HTR-8/SVneo (cell line): Measurements from ENCODE around the gene BTBD1.

Source experiments
- DNase-seq: peaks from one replicate; pipeline ENCODE4 v3.0.0; 2011; ENCODE audit warnings: low spot score, mixed read lengths; ENCODE audit not compliant: insufficient read length
- FAIRE-seq: peaks from 2 replicates; lab custom pipeline; 2011; peaks lifted over from hg19 to GRCh38; lab: Jason Lieb, UNC

The BTBD1 gene

DNA sequence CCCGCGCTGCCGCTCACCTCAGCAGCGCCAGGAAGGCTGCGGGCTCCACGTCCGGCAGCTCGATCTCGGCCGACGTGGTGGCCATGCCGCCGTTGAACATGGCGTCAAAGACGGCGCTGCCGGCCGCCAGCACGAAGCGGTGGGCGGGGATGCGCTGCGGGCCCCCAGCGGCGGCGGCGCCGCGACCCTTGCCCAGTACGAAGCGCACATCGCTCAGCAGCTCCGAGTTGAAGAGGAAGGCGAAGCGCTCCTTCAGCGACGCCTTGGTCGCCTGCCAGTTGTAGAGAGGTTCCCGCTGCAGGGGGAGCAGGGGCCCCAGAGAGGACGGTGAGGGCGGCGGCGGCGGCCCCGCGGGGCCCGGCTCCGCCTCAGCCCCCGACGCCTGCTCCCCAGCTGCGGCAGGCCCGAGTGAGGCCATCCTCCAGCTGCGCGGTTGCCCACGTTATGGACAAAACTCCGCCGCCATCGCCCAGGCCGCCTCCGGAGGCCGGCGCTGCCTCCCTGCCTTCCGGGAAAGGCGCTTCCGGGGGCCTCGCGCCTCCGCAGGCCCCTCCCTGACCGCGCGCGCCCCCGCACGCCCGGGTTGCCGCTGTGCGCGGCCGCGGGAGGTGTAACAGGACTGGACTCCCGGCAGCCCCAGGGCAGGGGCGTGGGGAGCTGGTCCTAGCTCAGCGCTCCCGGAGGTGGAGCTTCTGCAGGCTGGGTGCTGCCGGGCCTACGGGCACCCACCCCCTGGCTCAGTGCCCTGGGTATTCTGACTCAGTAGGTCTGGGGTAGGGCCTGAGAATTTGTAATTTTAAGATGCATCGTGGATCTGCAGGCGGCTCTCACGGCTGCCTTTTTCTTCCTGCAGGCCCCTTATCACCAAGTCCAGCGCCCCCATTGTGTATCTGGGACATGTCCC is at the start of gene BTBD1:
BTBD1 (minus strand) TSS at position 519 of the 904 bp plus-strand sequence; CDS start at position 418, 101 bp downstream.
- peak; percentile 26 for FAIRE-seq
- DNase-seq, result peak; percentile 97

- DNase-seq (no peak), FAIRE-seq (no peak)
Measured at GRCh38 chr15:83115831-83116565, 48.9 kb upstream of the BTBD1 start.

GRCh38 chr15:83115410-83115809 is 48.4 kb upstream of the BTBD1 start:
- FAIRE-seq (no peak), DNase-seq (no peak)

- FAIRE-seq (no peak), DNase-seq (no peak)
Measured at GRCh38 chr15:83114856-83115255, 47.8 kb upstream of the BTBD1 start.

- no peak for DNase-seq
- FAIRE-seq, result no peak
Measured at GRCh38 chr15:83113881-83114674, 47.0 kb upstream of the BTBD1 start.

GRCh38 chr15:83112956-83113299 is 45.9 kb upstream of the BTBD1 start:
- FAIRE-seq (no peak), DNase-seq (no peak)

DNA sequence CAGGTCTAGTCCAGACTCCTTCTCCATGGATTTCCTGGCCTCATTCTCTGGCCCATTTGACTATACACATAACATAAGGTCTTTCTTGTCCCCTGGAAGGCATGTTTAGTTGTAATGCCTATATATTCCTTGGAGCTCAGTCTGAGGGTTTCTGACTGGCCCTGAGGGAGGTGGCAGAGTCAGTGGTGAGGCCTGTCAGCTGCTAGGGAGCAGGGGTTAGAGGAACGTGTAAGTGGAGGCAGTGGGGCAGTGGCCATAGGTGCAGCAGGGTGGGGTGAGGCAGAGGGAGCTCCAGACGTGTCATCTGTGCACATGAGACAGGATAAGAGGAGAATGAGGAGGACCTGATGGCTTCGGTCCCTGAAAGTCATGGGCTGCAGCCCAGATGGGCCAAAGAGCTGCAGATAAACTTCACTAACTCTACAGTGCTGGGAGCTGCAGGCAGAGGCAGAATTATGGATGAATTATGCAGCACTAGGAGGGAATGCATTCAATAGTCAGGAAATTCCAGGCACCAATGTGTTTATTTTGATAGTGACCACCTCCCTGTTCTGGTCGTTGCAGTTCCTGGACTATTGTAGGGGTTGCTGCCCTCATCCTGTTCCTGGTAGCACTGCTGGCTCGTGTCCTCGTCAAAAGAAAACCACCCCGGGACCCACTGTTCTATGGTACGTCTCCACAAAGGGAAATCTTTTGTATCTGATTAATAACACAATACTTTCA is 45.3 kb upstream of the BTBD1 start:
- DNase-seq, result peak; percentile 41
- FAIRE-seq, result no peak

DNA sequence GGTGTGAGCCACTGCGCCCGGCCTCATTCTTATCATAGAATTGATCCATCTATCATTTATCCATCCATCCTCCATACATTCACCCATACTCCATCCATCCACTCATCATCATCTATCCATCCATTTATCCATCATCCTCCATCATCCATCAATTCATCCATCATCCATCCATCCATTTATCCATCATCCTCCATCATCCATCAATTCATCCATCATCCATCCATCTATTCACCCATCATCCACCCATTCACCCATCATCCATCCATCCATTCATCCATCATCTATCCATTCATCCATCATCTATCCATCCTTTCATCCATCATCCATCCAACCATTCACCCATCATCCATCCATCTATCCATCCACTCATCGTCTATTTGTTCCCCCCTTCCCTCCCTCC is 44.1 kb upstream of the BTBD1 start:
- DNase-seq (no peak), FAIRE-seq (peak; percentile 48)

- DNase-seq, result no peak
- FAIRE-seq, result no peak
Measured at GRCh38 chr15:83110381-83110780, 43.3 kb upstream of the BTBD1 start.

GRCh38 chr15:83109532-83109931 is 42.5 kb upstream of the BTBD1 start:
- DNase-seq (no peak), FAIRE-seq (no peak)

DNA sequence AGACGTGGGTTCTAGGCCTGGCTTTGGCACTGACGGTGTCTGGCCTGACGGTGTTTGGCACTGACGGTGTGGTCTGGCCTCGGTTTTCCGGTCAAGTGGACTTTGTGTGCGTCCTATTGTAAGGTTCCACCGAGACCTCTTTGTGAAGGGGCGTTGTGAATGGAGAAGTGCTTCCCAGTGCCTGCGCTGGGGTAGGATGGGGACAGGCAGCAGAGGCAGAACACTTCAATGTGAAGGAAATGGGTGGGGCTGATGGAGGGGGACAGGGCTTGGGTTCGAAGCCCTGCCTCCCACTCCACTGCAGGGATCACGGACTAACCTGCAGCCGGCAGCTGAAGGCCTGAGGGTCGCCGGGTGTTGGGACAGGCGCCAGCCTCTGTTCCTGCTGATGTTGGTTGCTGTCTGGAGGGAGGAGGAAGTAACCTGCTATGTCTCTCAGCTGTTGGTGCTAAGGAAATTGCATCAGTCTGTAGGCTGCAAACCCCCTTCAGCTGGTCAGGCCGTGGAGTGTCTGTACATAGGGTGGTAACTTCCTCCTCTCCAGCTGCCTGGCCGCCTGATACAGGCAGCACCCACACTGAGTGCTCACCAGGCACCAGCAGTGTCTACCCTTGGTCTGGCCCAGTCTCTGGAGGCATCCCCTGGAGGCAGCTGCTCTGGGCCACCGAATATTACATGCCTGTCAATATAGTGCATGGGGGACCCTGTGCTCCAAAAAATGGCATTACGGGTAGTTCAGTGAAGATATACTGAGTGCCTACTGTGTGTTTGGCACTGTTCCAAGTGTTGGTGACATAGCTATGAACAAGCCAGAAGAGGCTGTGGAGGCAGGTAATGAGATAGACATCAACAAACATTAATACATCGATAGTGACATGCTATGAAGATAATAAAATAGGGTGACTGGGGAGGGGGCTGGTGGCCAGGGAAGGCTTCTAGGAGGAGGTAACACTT is 41.5 kb upstream of the BTBD1 start:
- FAIRE-seq (no peak), DNase-seq (peak; percentile 28)

DNA sequence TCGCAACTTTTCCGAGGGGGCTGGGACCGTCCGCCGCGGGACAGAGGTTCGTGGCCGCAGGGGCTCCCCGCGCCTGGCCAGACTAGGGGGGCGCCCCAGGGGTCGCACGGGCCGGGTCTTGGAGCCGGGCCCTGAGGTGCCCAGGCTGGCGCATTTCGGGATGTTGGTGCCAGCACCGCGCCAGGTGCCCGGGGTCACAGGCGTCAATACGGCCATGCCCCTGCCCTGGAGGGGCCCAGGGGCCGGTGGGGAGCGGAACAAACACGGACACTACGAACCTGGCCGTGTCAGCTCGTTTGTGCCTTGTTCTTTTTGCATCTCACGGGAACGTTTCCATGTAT is 40.8 kb upstream of the BTBD1 start:
- no peak for FAIRE-seq
- DNase-seq, result no peak

GRCh38 chr15:83106994-83107840 is 40.2 kb upstream of the BTBD1 start, which contains the start of gene TM6SF1:
TSS of gene TM6SF1 (plus strand) at chr15:83107645. CDS start at chr15:83107681, 36 bp downstream.
- peak; percentile 42 for FAIRE-seq
- peak; percentile 24 for DNase-seq

DNA sequence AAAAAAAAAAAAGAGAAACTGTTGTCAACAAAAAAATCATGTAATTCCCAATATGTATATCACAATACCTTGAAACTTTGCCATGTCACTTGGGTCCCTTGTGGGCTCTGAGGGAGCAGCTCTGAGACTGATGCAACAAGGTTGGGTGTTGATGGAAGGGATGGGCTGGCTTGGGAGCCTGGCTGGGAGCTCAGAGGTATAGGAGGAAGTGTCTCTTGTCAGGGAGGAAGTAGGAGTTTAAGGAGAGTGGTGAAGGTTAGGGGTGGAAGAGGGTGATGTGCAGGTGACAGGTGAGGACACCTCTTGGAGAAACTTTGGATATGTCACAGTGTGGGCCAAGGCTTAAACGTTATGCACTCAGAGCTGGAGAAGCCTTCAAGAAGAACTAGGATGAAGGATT is 38.4 kb upstream of the BTBD1 start:
- no peak for DNase-seq
- FAIRE-seq, result no peak

- no peak for FAIRE-seq
Measured at GRCh38 chr15:83104141-83104540, 37.1 kb upstream of the BTBD1 start.

DNA sequence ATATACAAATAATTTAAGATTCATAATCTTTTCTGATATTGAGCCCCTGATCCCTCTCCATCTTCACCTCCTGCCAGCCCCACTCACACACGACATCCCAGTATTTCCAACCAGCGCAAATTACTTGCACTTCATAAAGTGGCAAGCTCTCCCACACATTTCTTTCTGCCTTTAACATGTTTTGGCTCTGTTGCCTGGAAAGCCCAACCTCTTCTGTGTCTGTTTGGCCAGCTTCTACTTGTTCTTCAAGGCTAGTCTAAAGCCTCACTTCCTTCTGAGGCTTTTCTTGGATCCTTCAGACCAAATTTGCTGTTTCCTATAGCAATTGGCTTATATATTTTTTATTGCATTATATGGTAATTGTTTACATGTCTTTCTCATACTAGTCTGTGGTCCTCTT is 35.3 kb upstream of the BTBD1 start:
- no peak for DNase-seq
- no peak for FAIRE-seq

More at GRCh38 chr15:83104141-83104540, 37.1 kb upstream of the BTBD1 start:
- DNase-seq, result no peak

GRCh38 chr15:83100097-83100646 is 33.1 kb upstream of the BTBD1 start:
- DNase-seq (no peak), FAIRE-seq (no peak)

- no peak for DNase-seq
- no peak for FAIRE-seq
Measured at GRCh38 chr15:83099290-83099689, 32.2 kb upstream of the BTBD1 start.
